GM08714 (cell line): ENCODE data around the gene LRTM2.

Experiments used
- H3K4me3 ChIP-seq: fragments of 200-500 bp; sonication (Bioruptor generic); 2 replicates; pipeline ENCODE4 v1.5.1; 2014; ENCODE audit warnings: mild to moderate bottlenecking, low read length, inconsistent platforms
- ZNF274 ChIP-seq: IDR thresholded peaks from 2 replicates; pipeline ENCODE4 v1.6.1; 2012; ENCODE audit warnings: mild to moderate bottlenecking, low read depth, low read length

LRTM2 gene

GRCh38 chr12:1803736-1804135 lies 16.6 kb upstream of the LRTM2 start:
- TF ChIP-seq ZNF274, result no peak
- no peak overlapping the region for H3K4me3 ChIP-seq

- H3K4me3 ChIP-seq, result no peak overlapping the region
- no peak for TF ChIP-seq ZNF274
Measured at GRCh38 chr12:1804545-1805332, 15.6 kb upstream of the LRTM2 start.

GRCh38 chr12:1805441-1806081 lies 14.8 kb upstream of the LRTM2 start:
- no peak for TF ChIP-seq ZNF274
- no peak overlapping the region for H3K4me3 ChIP-seq

- no peak overlapping the region for H3K4me3 ChIP-seq
- TF ChIP-seq ZNF274, result no peak
Measured at GRCh38 chr12:1806301-1807086, 13.9 kb upstream of the LRTM2 start.

GRCh38 chr12:1807087-1807860 lies 13.1 kb upstream of the LRTM2 start:
- H3K4me3 ChIP-seq, result no peak overlapping the region
- no peak for TF ChIP-seq ZNF274

- TF ChIP-seq ZNF274, result no peak
- no peak overlapping the region for H3K4me3 ChIP-seq
Measured at GRCh38 chr12:1808036-1808797, 12.1 kb upstream of the LRTM2 start.

GRCh38 chr12:1808798-1809480 lies 11.4 kb upstream of the LRTM2 start:
- no peak overlapping the region for H3K4me3 ChIP-seq
- no peak for TF ChIP-seq ZNF274

- TF ChIP-seq ZNF274, result no peak
Measured at GRCh38 chr12:1809591-1810190, 10.7 kb upstream of the LRTM2 start.

GRCh38 chr12:1810201-1810930 lies 10.0 kb upstream of the LRTM2 start:
- H3K4me3 ChIP-seq, result no peak overlapping the region
- no peak for TF ChIP-seq ZNF274

More at GRCh38 chr12:1809591-1810190, 10.7 kb upstream of the LRTM2 start:
- no peak overlapping the region for H3K4me3 ChIP-seq

GRCh38 chr12:1810931-1811280 lies 9.5 kb upstream of the LRTM2 start:
- H3K4me3 ChIP-seq, result no peak overlapping the region
- no peak for TF ChIP-seq ZNF274

GRCh38 chr12:1811281-1811947 lies 9.0 kb upstream of the LRTM2 start:
- TF ChIP-seq ZNF274, result no peak
- no peak overlapping the region for H3K4me3 ChIP-seq

- no peak for TF ChIP-seq ZNF274
- no peak overlapping the region for H3K4me3 ChIP-seq
Measured at GRCh38 chr12:1811948-1812291, 8.4 kb upstream of the LRTM2 start.
